ENCODE measurements around the gene FGFRL1.

The FGFRL1 gene, protein sequence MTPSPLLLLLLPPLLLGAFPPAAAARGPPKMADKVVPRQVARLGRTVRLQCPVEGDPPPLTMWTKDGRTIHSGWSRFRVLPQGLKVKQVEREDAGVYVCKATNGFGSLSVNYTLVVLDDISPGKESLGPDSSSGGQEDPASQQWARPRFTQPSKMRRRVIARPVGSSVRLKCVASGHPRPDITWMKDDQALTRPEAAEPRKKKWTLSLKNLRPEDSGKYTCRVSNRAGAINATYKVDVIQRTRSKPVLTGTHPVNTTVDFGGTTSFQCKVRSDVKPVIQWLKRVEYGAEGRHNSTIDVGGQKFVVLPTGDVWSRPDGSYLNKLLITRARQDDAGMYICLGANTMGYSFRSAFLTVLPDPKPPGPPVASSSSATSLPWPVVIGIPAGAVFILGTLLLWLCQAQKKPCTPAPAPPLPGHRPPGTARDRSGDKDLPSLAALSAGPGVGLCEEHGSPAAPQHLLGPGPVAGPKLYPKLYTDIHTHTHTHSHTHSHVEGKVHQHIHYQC

DNA sequence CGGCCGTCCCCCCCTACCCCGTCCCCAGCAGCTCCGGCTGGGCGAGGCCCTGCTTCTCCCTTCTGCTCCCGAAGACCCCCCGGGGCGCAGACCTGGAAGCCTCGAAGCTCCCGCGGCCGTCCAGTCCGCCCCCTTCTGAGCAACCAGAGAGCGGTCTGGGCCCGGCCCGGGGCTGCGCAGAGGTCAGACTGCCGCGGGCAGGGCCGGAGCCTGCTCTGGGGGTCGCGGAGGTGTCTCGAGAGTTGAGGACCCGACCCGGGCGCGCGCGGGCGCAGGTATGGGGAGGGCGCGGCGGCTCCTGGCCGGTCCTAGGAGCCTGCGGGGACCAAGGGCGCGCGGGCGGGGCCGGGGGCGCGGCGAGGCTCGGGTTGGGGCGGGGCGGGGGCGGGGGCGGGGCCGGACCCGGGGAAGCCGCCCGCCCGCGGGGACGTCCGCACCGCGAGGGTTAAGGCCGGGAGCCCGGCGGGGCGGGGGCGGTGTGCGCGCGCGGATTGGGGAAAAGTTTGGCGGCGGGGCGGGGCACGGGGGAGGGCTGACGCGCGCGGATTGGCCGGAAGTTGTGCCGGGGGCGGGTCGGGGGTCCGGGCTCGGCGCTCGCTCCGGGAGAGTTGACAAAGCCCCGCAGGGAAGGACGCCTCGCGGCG, at the start of gene FGFRL1:
Gene FGFRL1 (plus strand): TSS at position 605 of the 644 bp plus-strand sequence. CDS start 860 bp downstream, outside the sequence.
- peak; percentile 94 for DNase-seq

DNA sequence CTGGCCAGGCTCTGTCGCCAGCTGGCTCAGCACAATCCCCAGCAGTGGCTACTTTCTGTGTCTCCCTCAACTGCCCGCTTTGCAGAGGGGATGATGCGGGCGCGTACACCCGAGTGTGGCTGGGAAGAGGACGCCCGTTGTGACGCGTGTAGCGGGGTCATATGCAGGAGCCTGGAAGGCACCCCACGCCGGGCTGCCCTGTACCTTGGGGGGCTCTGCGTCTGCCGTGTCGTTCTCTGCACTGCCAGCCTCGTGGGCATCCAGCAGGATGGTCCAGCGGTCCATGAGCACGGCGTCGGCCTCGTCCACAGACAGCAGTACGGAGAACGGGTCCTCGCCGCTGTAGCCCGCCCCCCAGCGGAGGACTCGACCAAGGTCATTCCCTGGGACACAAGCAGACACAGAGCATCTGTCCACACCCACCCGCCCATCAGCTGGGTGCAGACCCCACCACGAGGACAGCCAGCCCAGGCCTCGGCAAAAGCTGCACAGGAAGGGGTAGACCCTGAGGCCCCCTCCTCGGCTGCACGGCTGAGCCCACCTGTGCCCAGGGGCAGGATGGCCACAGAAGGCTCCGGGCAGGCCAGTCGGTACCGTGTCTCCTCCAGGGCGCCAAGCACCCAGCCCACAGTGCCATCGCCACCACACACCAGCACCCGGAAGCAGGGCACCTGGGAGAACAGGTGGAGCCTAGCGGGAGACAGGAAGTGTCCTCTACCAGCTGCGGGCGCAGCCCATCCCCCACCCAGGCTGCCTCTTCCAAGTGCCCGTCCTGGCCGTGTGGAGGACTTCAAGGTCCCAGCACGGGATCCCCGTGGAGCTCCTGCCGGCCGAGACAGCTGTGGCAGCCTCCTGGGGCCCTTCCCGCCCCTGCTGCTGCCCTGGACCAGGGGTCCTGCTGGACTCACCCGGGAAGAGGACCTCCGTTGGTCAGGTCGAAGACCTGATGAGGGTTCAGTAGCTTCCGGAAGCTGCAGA, 48.9 kb upstream of the FGFRL1 start:
- no peak for DNase-seq

DNA sequence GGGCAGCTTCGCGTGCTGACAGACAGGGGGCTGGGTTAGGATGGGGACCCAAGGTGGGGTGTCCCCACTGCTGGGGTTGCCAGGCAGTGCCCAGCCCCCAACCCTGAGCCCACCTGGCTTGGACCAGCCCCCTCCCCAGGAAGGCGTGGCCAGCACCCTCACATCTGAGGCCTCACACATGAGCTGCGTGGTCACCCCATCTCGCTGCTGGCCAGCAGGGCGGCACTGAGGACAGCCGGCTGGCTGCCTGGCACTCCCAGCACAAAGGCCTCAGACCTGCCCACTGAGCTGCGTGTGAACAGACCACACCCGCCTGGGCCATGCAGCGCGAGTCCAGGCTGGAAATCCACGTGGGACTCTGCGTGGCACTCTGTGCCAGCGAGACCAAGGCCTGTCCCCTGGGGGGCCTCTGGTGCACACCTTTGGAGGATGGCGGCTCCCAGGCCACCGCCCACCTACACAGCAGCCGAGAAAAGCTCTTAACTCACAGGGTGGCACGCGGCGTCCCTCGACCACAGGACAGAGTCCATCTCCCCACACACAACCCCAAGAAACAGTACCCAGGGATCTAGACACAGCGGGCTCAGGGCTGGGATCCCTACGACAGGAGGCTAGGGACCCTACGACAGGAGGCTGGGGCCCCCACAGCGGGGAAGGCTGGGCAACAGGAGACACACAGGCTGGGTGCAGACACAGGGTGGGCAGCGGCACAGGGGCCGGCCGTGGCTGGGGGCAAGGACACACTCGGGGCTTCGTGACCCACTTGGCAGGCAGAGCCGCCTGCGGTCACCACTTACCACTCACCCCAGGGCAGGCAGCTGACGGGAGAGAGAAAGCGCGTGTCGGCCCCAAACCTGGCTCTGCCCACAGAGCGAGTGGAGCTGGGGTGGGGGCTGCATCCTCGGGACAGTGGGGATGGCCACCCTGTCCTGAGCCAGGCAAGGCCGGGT, 47.9 kb upstream of the FGFRL1 start:
- no peak for DNase-seq

DNA sequence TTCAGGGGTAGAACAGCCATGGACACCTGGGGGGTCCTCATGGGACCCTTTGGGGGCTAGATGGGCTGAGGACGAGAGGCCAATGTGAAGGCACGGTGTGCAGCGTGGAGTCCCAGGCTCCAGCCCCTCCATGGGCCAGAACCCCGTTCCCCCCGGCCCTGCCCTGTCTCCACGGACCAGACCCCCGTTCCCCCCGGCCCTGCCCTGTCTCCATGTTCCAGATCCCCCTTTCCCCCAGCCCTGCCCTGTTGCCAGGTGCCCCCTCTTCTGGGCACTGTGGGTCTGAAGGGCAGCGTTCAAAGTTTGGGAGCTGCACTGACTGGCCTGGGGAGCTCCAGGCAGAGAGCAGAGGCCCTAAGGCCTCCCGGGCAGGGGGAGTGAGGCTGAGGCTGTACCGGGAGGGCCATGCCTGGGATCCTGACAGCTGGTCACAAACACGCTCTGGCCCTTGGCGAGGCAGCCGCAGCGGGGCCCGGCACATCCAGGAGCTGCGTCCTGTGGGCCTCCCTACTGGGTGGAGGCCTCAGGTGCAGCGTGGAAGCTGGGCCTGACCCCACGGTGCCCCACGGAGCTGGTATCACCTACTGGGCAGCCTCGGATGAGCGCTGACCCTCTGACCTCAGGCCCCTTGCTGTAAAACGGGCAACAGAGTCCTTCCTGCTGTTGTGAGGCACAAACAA, 46.9 kb upstream of the FGFRL1 start:
- no peak for DNase-seq

DNA sequence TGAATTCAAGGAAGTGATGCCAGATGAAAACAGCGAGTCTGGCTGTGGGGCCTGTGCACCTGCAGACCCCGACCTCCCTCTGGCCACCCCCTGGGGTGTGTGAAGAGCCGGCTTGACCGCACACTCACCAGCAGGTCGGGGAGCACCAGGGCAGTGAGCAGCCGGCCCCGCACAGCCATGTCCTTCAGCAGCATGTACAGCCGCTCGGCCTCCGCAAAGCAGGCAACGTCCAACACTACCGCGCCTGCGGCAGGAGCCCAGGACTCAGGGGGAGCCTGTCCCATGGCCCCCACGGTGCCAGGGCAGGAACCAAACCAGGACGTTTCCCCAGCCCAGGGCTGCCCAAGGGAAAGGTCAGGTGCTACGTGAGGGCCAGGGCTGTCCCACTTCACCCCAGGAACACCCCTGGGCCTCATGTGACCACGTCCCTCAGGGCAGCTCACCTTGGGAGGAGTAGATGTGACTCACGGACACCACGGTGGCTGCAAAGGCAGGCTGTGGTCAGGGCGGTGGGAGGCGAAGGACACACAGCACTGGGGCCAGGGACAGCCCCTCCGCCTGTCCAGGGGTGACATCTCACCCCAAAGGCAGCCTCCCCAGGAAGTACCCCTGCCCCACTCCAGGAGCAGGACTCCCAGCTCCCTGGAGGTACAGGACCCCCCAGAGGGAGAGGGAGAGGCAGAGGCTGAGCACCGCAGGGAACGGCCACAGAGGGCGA, 46.2 kb upstream of the FGFRL1 start:
- DNase-seq, result no peak

DNA sequence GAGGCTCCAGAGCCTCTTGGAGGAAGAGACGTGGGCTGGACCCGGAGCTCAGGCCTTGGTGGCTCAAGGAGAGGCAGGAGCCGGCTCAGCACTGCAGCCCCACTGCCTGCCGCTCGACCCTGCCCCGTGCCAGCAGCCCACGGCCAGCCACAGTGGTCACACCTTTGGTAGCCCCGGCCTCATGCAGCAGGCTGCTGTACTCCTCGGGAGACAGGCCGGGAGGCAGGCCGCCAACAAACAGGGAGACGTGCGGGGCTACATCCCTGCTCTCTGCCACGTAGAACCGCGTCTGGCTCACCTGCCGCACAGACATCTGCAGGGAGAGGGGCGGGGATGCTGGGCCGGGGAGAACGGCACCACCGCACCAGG, 45.7 kb upstream of the FGFRL1 start:
- DNase-seq, result no peak

DNA sequence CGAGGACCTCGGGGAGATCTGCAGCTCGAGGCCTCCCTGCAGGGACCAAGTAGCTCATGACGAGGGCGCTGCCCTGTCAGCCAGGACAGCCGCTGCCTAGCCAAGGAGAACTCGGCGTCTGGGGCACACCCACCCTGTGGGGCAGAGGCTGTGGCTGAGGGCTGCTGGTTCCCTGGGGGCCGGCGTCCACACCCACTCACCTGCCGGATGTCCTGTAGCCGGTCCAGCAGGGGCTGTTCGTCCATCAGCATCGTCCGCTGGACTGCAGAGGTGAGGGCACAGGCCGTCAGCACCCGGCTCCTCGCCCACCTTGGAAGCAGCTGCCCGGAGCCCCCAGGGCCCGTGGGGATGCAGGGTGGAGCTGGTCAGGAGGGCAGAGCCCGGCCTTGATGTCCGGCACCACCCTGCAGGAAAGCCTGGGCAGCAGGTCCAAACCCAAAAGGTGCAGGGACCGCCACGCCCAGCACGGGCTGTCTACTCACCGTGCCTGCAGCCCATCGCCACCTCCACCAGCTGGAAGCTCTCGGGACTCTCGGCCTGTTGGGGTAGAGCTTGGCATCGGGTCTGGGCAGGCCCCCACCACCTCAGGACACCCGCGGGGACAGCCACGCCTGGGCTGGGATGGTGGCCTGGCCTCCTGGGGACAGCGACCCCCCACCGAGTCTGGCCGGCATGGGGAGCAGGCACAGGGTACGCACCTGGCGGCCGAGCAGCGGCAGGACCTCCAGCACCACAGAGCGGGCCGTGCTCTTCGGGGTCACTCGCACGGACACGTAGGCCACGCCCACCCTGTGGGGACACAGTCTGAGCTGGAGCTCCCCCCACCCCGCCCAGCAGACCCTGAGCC, 44.9 kb upstream of the FGFRL1 start:
- DNase-seq, result peak; percentile 22

DNA sequence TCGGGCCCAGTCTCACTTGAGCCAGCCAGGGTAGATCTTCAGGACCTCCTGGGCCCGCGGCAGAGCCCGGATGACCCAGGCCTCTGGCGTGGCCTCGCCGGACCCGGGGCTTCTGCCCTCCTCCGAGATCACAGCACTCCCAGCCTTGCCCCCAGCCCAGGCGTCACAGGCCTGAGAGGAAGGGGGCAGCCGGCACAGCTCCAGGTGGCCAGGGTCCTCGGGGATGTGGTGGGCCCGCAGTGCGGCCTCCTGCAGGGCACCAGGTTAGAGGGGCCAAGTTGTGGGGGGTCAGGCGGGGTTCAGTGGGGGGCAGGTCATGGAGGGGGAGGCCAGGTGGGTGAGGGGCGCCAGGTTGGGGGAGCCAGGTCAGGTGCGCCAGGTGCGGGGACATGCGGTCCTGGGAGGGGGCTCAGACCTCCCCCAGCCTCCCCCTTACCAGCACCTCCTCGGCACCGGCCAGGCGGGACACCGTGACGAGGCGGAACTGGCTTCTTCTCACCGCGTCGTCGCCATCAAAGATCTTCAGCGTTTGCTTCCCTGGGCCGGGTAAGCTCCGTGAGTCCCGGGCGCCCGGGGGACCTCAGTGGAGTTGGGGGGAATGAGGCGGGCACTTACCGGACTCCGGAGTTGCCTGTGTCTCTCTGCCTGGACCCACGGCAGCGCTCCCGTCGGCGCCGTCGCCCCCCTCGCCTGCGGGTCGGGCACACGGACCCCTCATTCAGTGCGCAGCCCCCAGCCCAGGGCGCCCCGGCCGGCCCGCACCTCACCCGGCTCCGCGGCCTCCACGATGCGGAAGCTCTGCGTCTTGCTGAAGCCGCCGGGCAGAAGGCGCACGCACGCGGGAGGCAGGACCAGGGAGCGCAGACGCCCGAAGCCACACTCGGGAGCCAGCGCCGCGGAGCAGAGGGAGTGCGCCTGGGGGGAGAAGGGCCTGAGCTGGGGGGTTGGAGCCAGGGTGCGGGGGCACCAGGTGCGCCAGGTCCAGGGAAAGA, 44.0 kb upstream of the FGFRL1 start:
- DNase-seq, result no peak

DNA sequence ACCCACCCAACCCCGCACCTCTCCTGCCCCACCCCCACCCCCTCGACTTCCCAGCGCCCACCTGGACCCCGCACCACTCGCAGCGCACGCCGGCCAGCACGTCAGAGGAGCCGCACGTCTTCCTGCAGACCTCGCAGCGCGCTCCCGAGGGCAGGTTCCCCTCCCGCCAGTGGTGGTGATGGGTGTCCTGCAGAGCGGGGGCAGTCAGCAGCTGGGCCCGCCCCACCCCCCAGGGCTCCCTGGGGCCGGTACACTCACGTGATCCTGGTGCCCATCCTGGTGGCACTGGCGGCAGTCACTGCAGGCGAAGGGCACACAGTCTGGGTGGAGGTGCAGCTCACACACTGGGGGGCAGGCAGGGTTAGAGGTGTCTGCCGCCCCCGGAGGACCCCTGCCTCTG, 43.2 kb upstream of the FGFRL1 start:
- no peak for DNase-seq

DNA sequence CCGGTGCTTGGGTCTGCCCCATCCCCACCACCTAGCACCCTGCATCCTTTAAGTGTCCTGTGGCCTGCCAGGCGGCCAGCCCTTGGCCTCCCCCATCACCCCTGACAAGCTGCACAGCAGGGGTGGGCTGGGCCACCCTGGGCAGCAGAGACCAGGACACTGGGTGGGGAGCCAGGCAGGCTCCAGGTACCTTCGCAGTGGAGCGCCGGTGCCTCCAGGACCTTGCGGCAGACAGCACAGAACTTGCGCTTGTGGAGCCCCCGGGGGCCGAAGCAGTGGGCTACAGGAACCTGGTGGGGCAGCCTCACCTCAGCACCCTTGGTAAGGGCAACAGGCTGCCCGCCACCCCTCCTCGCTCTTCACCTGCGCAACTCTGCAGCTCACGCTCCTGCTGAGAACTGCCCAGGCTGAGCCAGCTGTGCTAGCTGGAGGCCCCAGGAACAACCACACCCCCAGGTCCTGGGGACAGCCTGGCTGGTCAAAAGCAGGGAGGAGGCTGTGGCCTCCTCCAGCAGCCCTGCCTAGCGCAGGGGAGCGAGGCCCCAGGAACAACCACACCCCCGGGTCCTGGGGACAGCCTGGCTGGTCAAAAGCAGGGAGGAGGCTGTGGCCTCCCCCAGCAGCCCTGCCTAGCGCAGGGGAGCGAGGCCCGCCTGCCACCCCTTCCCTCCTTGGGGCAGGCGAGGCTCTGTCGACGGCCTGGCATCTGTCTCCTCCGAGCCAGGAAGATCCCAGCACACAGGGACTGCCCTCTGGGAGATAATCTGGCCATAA, 42.6 kb upstream of the FGFRL1 start:
- DNase-seq, result no peak

DNA sequence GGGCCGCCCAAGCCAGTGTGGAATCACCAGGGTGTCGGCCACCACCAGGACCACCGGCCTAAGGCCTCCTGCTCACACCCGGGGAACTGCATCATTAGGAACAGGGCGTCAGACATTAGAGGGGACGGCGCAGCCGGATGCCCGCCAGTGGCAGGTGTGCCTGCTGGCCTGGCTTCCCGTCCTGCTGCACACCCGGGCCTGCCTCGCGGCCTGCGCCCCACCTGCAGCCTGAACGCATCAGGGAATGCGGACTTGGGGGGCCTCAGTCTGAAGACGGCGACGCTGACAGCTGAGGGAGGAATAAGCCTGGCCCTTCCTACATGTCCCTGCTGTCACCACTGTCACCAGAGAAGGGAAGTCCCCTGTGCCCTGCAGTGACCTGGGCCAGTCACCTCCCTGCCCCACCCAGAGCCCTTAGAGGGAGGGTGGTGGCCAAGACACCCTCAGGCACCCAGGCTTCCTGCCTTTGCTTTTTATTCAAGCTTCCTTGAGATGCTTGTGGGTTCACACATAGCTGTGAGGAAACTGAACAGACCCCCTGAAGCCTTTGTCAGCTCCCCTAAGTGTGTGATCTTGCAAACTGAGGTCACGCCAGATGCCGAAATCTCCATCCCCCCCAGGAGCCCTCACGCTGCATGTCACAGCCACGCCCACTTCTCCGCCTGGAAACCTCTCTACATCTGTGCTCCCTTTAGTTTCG, 41.2 kb upstream of the FGFRL1 start:
- no peak for DNase-seq

DNA sequence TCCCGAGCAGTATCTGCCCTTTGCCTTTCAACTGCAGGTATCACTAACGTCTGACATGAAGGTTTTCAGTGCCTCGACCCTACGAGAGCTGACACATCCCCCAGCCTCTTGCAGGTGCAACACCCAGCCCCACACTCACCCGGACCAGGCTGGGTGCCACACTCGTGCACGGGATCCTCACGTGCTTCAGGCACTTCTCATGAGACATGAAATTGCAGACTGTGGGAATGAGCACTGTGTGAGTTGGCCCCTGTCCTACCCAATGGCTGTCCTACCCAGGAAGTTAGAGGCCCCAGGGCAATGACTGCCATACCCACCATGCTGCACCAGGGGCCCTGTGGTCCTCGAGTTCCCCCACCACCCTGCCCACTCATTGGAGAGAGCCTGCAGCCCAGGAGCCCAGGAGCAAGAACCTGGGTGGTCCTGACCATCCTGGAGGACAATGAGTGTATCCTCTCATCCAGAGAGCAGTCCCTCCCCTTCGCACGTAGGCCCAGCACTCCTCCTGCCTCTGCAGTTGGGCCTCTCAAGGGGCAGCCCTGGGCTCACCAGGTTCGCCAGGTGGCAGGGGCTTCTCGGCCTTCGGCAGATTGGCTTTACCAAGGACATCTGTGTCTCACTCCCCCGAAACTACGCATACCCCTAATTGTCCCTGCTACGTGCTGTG, 40.4 kb upstream of the FGFRL1 start:
- DNase-seq, result no peak

DNA sequence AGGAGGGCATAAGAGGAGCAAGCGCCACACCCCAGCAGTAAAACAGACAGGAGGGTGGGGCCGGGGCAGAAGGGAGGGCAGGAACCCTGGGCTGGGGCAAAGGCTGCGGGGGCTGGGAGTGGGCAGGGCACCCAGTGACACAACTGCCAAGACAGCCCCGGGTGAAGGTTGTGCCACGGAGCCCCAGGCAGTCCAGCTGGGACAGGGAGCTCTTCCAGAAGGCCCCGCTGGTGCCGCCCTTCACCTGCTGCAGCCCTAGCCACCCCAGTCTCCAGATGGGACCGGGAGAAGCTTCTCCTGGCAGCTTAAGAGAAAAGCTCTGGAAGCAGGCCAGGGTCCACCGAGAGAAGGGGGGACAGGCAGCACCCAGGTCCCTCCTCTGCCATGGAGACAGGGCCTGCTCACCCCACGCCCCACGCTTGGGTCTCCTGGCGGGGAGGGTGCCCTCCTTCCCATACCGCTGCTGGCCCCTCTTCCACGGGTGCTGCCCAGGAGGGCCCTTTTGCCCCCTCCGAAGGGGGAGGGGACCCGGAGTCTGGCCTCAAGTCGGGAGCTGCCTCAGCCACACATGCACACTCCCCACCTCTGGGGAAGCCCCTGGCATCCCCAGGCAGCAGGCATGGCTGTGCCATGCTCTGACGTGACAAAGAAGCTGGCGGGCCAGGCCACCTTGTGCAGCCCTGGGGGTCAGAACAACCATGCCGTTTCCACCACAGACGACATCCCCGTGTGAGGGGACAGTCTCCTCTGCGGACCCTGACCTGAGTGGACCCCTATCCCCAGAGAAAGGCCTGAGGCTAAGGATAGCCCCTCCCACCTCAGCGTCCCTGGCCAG, 39.5 kb upstream of the FGFRL1 start:
- DNase-seq, result no peak

DNA sequence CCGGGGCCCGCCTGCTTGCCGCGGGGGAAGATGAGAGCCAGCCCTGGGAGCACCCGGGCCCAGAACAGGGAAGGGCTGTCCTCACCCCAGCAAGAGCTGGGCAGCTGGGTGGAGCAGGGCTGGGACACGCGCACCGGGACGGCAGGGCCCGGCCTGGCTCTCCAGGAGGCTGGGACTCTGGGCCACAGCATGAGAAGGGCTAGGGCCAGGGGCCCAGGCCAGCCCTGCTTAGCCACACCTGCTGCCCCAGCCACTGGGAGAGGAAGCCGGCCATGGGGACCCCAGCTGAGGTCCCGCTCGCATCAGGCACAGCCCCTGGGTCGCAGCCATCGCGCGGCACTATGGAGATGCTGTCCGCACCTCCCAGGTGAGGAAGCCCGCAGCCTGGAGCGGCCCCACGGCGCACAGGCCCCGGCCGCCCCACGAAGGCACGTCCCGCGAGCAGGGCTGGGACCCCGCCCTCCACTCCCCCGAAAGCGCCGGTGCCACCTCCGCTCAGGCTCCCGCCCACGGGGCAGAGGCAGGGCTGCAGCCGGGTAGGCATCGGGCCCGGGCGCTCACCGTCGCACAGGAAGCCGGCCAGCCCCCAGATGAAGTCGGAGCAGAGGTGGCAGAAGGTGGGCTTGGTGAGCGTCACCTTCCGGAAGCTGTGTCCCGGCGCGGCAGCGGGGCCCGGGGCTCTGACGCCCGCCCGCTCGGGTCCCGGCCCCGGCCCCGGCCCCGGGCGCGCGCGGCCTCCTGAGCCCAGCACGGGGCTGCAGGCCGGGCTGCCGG, 38.6 kb upstream of the FGFRL1 start:
- DNase-seq, result no peak

All from left hindlimb (tissue), 1 donor.